Measurements from ENCODE around the gene CECR2.

- TF ChIP-seq, protein P1, sequence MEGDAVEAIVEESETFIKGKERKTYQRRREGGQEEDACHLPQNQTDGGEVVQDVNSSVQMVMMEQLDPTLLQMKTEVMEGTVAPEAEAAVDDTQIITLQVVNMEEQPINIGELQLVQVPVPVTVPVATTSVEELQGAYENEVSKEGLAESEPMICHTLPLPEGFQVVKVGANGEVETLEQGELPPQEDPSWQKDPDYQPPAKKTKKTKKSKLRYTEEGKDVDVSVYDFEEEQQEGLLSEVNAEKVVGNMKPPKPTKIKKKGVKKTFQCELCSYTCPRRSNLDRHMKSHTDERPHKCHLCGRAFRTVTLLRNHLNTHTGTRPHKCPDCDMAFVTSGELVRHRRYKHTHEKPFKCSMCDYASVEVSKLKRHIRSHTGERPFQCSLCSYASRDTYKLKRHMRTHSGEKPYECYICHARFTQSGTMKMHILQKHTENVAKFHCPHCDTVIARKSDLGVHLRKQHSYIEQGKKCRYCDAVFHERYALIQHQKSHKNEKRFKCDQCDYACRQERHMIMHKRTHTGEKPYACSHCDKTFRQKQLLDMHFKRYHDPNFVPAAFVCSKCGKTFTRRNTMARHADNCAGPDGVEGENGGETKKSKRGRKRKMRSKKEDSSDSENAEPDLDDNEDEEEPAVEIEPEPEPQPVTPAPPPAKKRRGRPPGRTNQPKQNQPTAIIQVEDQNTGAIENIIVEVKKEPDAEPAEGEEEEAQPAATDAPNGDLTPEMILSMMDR (IDR thresholded peaks at IDR 0.05; ENCODE audit: insufficient read depth, low read length): no peak
- TF ChIP-seq REST (IDR thresholded peaks at IDR 0.05; ENCODE audit: insufficient replicate concordance, low read depth) (no peak), SPI1 (IDR thresholded peaks at IDR 0.05; ENCODE audit: borderline replicate concordance, low read depth) (no peak)
Observed at GRCh38 chr22:17434856-17435255, 65.6 kb downstream of the CECR2 start.
